Keratinocyte (primary cell): ENCODE data around the gene ANKFN1. TPM values are rescaled to one million over a fixed set of nuclear protein-coding genes. Genes with fewer than 3 reads are reported as not detected.

ENCODE experiments used
- DNase-seq: peaks from one replicate; pipeline ENCODE4 v3.0.0-alpha.2; 2011; ENCODE audit warnings: low read depth, missing footprints, low spot score
- FAIRE-seq: peaks from 2 replicates; lab custom pipeline; 2011; peaks lifted over from hg19 to GRCh38; lab: Jason Lieb, UNC
- H2AFZ ChIP-seq: 2 replicates; pipeline ENCODE4 v1.6.0; 2012; ENCODE audit warnings: low read length, control low read depth, inconsistent platforms; ENCODE audit not compliant: control insufficient read depth
- H3K27ac ChIP-seq: 2 replicates; pipeline ENCODE4 v1.5.1; 2011; ENCODE audit warnings: low read length; ENCODE audit not compliant: control insufficient read depth, insufficient read depth
- H3K27me3 ChIP-seq: 3 replicates; pipeline ENCODE4 v1.6.0; 2011; ENCODE audit warnings: low read length; ENCODE audit not compliant: control insufficient read depth, insufficient read depth; ENCODE audit errors: extremely low read depth
- H3K36me3 ChIP-seq, 2 experiments: 2 replicates in 1 of 2; 3 replicates in 1 of 2; pipeline ENCODE4 v1.5.1; 2011; ENCODE audit warnings: low read length in 2 of 2, mild to moderate bottlenecking in 1 of 2; ENCODE audit not compliant: control insufficient read depth in 2 of 2, insufficient read depth in 2 of 2; ENCODE audit errors: extremely low read depth in 1 of 2
- H3K4me1 ChIP-seq: 3 replicates; pipeline ENCODE4 v1.5.1; 2011; ENCODE audit warnings: low read length; ENCODE audit not compliant: control insufficient read depth, insufficient read depth; ENCODE audit errors: extremely low read depth
- H3K4me2 ChIP-seq: 3 replicates; pipeline ENCODE4 v1.6.0; 2011; ENCODE audit warnings: low read depth, low read length; ENCODE audit not compliant: control insufficient read depth, insufficient read depth; ENCODE audit errors: extremely low read depth
- H3K4me3 ChIP-seq, 3 experiments: fragments of 200-600 bp in 1 of 3; sonication (generic) in 1 of 3; 2 replicates in 2 of 3; 3 replicates in 1 of 3; pipeline ENCODE4 v1.5.1; 2011 to 2016; ENCODE audit warnings: low read length in 3 of 3, mild to moderate bottlenecking in 3 of 3, control low read depth in 2 of 3, inconsistent platforms in 1 of 3, low read depth in 1 of 3, mixed read lengths in 1 of 3, mixed run types in 1 of 3, moderate library complexity in 1 of 3; ENCODE audit not compliant: control insufficient read depth in 2 of 3, insufficient read depth in 2 of 3; ENCODE audit errors: extremely low read depth in 1 of 3
- H3K79me2 ChIP-seq: 2 replicates; pipeline ENCODE4 v1.6.0; 2012; ENCODE audit warnings: low read length; ENCODE audit not compliant: control insufficient read depth, insufficient read depth
- H3K9ac ChIP-seq: 3 replicates; pipeline ENCODE4 v1.6.0; 2011; ENCODE audit warnings: low read length; ENCODE audit not compliant: control insufficient read depth, insufficient read depth; ENCODE audit errors: extremely low read depth
- H3K9me1 ChIP-seq: 3 replicates; pipeline ENCODE4 v1.6.0; 2011; ENCODE audit warnings: low read length; ENCODE audit not compliant: control insufficient read depth, insufficient read depth; ENCODE audit errors: extremely low read depth
- H3K9me3 ChIP-seq: 2 replicates; pipeline ENCODE4 v1.5.1; 2012; ENCODE audit warnings: low read depth, low read length; ENCODE audit not compliant: control insufficient read depth
- H4K20me1 ChIP-seq: 3 replicates; pipeline ENCODE4 v1.6.0; 2011; ENCODE audit warnings: low read length; ENCODE audit not compliant: control insufficient read depth, insufficient read depth; ENCODE audit errors: extremely low read depth
- CTCF ChIP-seq, 3 experiments: IDR thresholded peaks in 1 of 3; conservative IDR thresholded peaks in 1 of 3; optimal IDR thresholded peaks in 1 of 3; 2 replicates in 2 of 3; 3 replicates in 1 of 3; pipeline versions ENCODE3 to v1.5.1; 2011; ENCODE audit warnings: low read length in 3 of 3, mild to moderate bottlenecking in 3 of 3, moderate library complexity in 2 of 3, control low read depth in 1 of 3, inconsistent platforms in 1 of 3; ENCODE audit not compliant: insufficient read depth in 2 of 3; ENCODE audit errors: extremely low read depth in 1 of 3
- EZH2 ChIP-seq: IDR thresholded peaks from one replicate; pipeline ENCODE4 v1.6.1; 2012; ENCODE audit warnings: inconsistent platforms, mild to moderate bottlenecking, low read length, moderate library complexity
- dilution Hi-C: fragments of 300-500 bp; cut with MboI; formaldehyde crosslinking; loops from one replicate; pipeline ENCODE4 v1.7.0; 2020; ENCODE audit warnings: low sequenced_read_pairs; ENCODE audit not compliant: extremely low pct_ligation_motif_present
- polyA plus RNA-seq, 5 experiments: library from polyadenylated mRNA; depleted of rRNA in 3 of 5; stranded (reverse) in 3 of 5; stranded (forward) in 1 of 5; unstranded in 1 of 5; fragments of >200 nt; gene quantifications; 1 replicate in 1 of 5; 2 replicates in 3 of 5; 3 replicates in 1 of 5; pipeline versions ENCODE4 v1.2.1 to v1.2.3, GENCODE V29; 2011 to 2012; ENCODE audit warnings: missing spikeins in 2 of 5, low read depth in 1 of 5, low replicate concordance in 1 of 5

Gene ANKFN1
- polyA plus RNA-seq, 1 donor (not counting 4 experiments of a cell fraction or from before 2014, with no cell fraction given), result 0.12 TPM

GRCh38 chr17:56486732-56487131 is 333.5 kb downstream of the ANKFN1 start:
- Histone ChIP-seq H3K4me3 (no peak overlapping the region), H2AFZ (no peak overlapping the region), H3K4me2 (no peak overlapping the region), H3K9me3 (no peaks in the 10 kb centered on the region), H3K36me3 (no peaks in the 10 kb centered on the region), H3K27ac (no peak overlapping the region), H3K4me1 (no peaks in the 10 kb centered on the region), H3K79me2 (no peaks in the 10 kb centered on the region), H3K9ac (no peak overlapping the region), H3K27me3 (no peaks in the 10 kb centered on the region), H4K20me1 (no peaks in the 10 kb centered on the region), H3K9me1 (no peaks in the 10 kb centered on the region)
- TF ChIP-seq EZH2 (no peak), CTCF (optimal IDR thresholded peaks at IDR 0.05 in 1 of 3, IDR thresholded peaks at IDR 0.05 in 1 of 3, conservative IDR thresholded peaks at IDR 0.05 in 1 of 3; ENCODE audit: extremely low read depth in 1 of 3, insufficient read depth in 2 of 3, low read length in 3 of 3) (no peak)
- no peak for FAIRE-seq
- no peak for DNase-seq
- dilution Hi-C loops, result no loop called here

GRCh38 chr17:56488800-56489199 is 335.5 kb downstream of the ANKFN1 start:
- Histone ChIP-seq H4K20me1 (no peaks in the 10 kb centered on the region), H2AFZ (no peak overlapping the region), H3K4me1 (no peaks in the 10 kb centered on the region), H3K79me2 (no peaks in the 10 kb centered on the region), H3K9me1 (no peaks in the 10 kb centered on the region), H3K4me3 (no peak overlapping the region), H3K9ac (no peak overlapping the region), H3K27me3 (no peaks in the 10 kb centered on the region), H3K27ac (no peak overlapping the region), H3K36me3 (no peaks in the 10 kb centered on the region), H3K4me2 (no peak overlapping the region), H3K9me3 (no peaks in the 10 kb centered on the region)
- FAIRE-seq (no peak), DNase-seq (no peak)
- TF ChIP-seq EZH2 (no peak), CTCF (optimal IDR thresholded peaks at IDR 0.05 in 1 of 3, IDR thresholded peaks at IDR 0.05 in 1 of 3, conservative IDR thresholded peaks at IDR 0.05 in 1 of 3; ENCODE audit: extremely low read depth in 1 of 3, insufficient read depth in 2 of 3, low read length in 3 of 3) (no peak)
- dilution Hi-C loops, result no loop called here
